H1 (cell line): ENCODE measurements around the gene FGF14.

Experiments
- EP300 ChIP-seq, 2 experiments: IDR thresholded peaks; 1 replicate in 1 of 2; 2 replicates in 1 of 2; pipeline ENCODE4 v1.6.1; 2011 to 2012; ENCODE audit warnings: low read depth in 2 of 2, low read length in 2 of 2, mild to moderate bottlenecking in 2 of 2, borderline replicate concordance in 1 of 2, inconsistent platforms in 1 of 2, moderate library complexity in 1 of 2
- EZH2 ChIP-seq: fragments of 200-600 bp; sonication (generic); IDR thresholded peaks from 2 replicates; pipeline ENCODE4 v1.7.1; 2012; ENCODE audit warnings: low read depth, mild to moderate bottlenecking, moderate library complexity, low read length, inconsistent platforms; ENCODE audit not compliant: severe bottlenecking
- TF ChIP-seq, protein P1 (sequence below), 3 experiments: IDR thresholded peaks; 1 replicate in 2 of 3; 2 replicates in 1 of 3; pipeline versions ENCODE4 v1.5.1 to v1.6.1; 2011; ENCODE audit warnings: low read length in 3 of 3, mild to moderate bottlenecking in 3 of 3, inconsistent platforms in 2 of 3, low read depth in 1 of 3, moderate library complexity in 1 of 3; ENCODE audit not compliant: insufficient read depth in 1 of 3; ENCODE audit errors: control extremely low read depth in 1 of 3

DNA sequence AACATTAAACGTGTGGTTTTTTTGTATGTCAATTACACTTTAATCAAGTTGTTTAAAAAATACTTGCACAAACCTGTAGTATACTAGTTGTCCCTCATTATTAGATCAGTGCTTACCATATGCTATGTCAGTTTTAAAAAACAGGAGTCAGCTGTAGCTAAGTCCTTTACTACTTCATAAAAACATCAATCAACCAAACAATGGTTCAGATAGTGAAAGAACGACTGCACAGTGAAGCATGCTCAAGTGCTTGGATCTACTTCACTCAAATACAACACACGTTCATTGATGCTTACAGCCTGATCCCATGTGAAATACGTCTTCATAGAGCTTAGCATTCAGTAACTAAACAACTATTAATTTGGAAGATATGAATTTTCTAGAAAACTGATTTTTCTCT is 225.0 kb downstream of the FGF14 start:
- no peak for TF ChIP-seq EZH2
- TF ChIP-seq, protein P1, sequence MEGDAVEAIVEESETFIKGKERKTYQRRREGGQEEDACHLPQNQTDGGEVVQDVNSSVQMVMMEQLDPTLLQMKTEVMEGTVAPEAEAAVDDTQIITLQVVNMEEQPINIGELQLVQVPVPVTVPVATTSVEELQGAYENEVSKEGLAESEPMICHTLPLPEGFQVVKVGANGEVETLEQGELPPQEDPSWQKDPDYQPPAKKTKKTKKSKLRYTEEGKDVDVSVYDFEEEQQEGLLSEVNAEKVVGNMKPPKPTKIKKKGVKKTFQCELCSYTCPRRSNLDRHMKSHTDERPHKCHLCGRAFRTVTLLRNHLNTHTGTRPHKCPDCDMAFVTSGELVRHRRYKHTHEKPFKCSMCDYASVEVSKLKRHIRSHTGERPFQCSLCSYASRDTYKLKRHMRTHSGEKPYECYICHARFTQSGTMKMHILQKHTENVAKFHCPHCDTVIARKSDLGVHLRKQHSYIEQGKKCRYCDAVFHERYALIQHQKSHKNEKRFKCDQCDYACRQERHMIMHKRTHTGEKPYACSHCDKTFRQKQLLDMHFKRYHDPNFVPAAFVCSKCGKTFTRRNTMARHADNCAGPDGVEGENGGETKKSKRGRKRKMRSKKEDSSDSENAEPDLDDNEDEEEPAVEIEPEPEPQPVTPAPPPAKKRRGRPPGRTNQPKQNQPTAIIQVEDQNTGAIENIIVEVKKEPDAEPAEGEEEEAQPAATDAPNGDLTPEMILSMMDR (IDR thresholded peaks at IDR 0.05; ENCODE audit: control extremely low read depth in 1 of 3, insufficient read depth in 1 of 3, low read depth in 1 of 3, low read length in 3 of 3) = no peak
- TF ChIP-seq EP300 (IDR thresholded peaks at IDR 0.05; ENCODE audit: borderline replicate concordance in 1 of 2, low read depth in 2 of 2, low read length in 2 of 2) = no peak
